Naive B cell (primary cell): Measurements from ENCODE around the gene MGMT. TPM values are rescaled to one million over a fixed set of nuclear protein-coding genes. Genes with fewer than 3 reads are reported as not detected.

Experiments used
- ATAC-seq, 2 donors: fragments of 150-1000 bp; cut with Tn5 transposase; 2 replicates each; pipeline ENCODE4 v1.10.0; 2021; ENCODE audit warnings: low read depth in 2 of 2, mild to moderate bottlenecking in 2 of 2, moderate library complexity in 2 of 2
- DNase-seq: peaks from one replicate; pipeline ENCODE4 v3.0.0; 2022
- H3K27ac Mint-ChIP-seq, 6 donors: one replicate each; pipeline ENCODE4 v1.8.0; 2020 to 2022; ENCODE audit warnings: mild to moderate bottlenecking in 6 of 6, mixed read lengths in 6 of 6, moderate library complexity in 5 of 6, inconsistent platforms in 2 of 6
- H3K27me3 Mint-ChIP-seq, 3 donors: one replicate each; pipeline ENCODE4 v1.8.0; 2021 to 2022; ENCODE audit warnings: mixed read lengths in 3 of 3, mild to moderate bottlenecking in 1 of 3
- H3K36me3 Mint-ChIP-seq, 2 donors: one replicate each; pipeline ENCODE4 v1.8.0; 2020 to 2022; ENCODE audit warnings: mixed read lengths in 2 of 2, inconsistent platforms in 1 of 2, mild to moderate bottlenecking in 1 of 2
- H3K4me1 Mint-ChIP-seq, 3 donors: one replicate each; pipeline ENCODE4 v1.8.0; 2020 to 2022; ENCODE audit warnings: mixed read lengths in 3 of 3, inconsistent platforms in 1 of 3, mild to moderate bottlenecking in 1 of 3, moderate library complexity in 1 of 3
- H3K4me3 Mint-ChIP-seq, 8 donors: one replicate each; pipeline ENCODE4 v1.8.0; 2020 to 2022; ENCODE audit warnings: mild to moderate bottlenecking in 8 of 8, mixed read lengths in 8 of 8, moderate library complexity in 8 of 8, inconsistent platforms in 2 of 8
- H3K9me3 Mint-ChIP-seq, 7 donors: one replicate each; pipeline ENCODE4 v1.8.0; 2020 to 2022; ENCODE audit warnings: mixed read lengths in 7 of 7, mild to moderate bottlenecking in 5 of 7, inconsistent platforms in 2 of 7, moderate library complexity in 1 of 7
- polyA plus RNA-seq, 6 donors: library from polyadenylated mRNA; unstranded; fragments of 300-500 nt; fragmentation: Illumina TruSeq; gene quantifications; one replicate each; pipeline ENCODE4 v1.2.3, GENCODE V29; 2021; ENCODE audit warnings: low read depth in 6 of 6

Gene MGMT
- polyA plus RNA-seq, 6 donors from 2014 or later = 29.3 to 46.2 (median 38.2) TPM

DNA sequence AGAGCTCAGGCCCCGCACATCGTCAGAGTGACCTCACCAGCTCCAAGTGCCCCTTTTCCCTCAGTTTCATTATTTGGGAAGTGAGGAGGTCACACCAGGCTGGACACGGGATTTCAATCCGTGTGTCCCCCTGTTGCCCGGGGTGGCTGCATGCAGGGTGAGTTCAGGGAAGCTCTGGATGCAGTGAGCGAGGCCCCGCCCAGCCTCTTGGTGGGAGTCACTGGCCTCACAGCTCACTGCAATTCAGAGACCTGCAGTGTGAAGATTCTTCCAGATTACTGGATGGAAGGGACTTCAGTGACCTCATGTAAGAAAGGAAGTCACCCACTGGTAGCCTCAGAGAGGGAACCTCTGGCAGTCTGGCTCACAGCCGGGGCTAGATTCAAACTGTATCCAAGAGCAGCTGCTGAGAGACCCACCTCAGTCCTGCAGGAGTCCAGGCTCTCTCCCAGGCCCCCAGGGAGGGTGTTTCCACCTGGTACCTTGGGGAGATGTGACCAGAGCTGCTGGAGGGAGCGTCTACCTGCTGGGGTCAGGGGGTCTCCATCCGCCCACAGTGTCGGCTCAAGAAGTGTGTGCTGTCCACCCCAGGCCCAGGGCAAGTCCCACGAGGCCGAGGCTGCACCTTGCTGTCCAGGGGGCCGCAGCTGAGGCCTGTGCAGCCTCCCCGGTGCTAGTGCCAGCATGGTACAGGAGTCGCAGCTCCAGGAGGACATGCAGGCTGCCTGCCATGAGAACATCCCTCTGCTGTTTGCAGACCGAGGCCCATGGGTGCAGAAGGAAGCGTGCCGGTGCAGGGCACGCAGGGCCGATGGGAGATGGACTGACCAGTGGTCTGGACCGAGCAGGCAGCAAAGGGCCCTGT lies 54.4 kb downstream of the MGMT start:
- no peak for ATAC-seq
- DNase-seq = no peak
- no peak overlapping the region for H3K4me3 Mint-ChIP-seq

DNA sequence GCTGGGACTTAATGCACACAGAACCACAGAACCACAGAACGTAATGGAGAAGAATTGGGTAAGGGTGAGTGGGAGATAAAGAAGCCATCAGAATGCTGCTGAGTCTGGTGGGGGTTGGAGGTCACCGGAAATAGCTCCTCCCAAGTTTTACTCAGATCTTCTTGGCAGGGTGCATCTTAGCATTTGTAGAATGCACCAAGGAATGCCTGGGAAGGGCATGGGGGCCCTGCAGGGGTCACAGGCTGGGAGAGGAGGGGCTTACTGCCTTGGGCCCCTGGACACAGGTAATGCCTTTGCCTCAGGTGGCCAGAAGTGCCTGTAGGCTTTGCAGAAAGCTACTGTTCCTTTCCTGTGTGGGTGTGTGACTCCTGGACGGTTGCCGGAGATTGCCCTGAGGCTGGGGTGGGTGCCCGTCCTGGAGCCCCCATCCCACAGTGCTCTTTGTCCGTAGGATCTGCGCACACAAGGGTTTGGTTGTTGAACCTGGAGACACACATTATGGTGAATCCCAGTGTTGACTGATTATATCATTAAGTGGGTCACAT lies 55.1 kb downstream of the MGMT start:
- Mint-ChIP-seq H3K9me3 (no peaks in the 10 kb centered on the region), H3K4me1 (peaks cover 11 to 24% (median 18%) of the 10 kb centered on the region in 3 donors), H3K36me3 (peaks cover 0 to 3% of the 10 kb centered on the region in 2 donors), H3K4me3 (no peak overlapping the region), H3K27ac (no peak overlapping the region), H3K27me3 (no peaks in the 10 kb centered on the region)
- DNase-seq (no peak), ATAC-seq (no peak)

More for the DNA sequence above, 54.4 kb downstream of the MGMT start:
- Mint-ChIP-seq H3K9me3 (no peaks in the 10 kb centered on the region), H3K27me3 (no peaks in the 10 kb centered on the region), H3K27ac (no peak overlapping the region), H3K36me3 (peaks cover 0 to under 1% of the 10 kb centered on the region in 2 donors), H3K4me1 (peaks cover 11 to 24% (median 21%) of the 10 kb centered on the region in 3 donors)

DNA sequence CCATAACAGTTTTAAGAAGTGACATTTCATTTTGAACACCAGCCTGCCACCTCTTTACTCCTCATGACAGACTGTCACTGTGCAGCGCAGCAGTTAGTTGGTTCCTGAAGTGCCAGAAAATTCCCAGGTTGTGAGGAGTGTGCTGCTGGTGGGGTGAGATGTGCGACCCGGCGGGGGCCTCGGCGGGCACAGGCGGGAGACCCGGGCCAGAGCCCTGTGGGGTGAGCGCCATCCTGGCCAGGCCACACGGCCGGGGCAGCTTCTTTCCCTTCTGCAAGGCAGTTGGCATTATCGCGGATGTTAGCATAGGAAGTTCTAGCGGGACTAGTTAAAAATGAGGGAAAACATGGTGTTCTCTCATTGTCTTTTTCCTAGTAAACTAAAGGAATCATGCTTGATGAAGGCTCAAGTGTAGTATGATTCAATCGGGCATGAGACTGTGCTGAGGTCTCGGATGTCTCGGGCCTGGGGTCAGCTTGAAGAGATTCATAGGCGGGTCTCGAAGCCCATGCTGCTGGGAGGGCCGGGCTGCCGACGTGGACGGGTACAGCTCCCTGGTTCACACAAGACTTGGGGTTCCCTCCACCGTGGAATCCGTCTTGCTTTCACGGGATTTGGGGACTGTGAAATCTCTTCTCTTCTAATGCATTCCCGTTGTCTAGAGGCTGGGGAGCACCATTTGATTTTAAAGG lies 56.1 kb downstream of the MGMT start:
- H3K36me3 Mint-ChIP-seq = peaks cover 8 to 9% of the 10 kb centered on the region in 2 donors
- H3K4me1 Mint-ChIP-seq = peaks cover 14 to 25% (median 14%) of the 10 kb centered on the region in 3 donors

DNA sequence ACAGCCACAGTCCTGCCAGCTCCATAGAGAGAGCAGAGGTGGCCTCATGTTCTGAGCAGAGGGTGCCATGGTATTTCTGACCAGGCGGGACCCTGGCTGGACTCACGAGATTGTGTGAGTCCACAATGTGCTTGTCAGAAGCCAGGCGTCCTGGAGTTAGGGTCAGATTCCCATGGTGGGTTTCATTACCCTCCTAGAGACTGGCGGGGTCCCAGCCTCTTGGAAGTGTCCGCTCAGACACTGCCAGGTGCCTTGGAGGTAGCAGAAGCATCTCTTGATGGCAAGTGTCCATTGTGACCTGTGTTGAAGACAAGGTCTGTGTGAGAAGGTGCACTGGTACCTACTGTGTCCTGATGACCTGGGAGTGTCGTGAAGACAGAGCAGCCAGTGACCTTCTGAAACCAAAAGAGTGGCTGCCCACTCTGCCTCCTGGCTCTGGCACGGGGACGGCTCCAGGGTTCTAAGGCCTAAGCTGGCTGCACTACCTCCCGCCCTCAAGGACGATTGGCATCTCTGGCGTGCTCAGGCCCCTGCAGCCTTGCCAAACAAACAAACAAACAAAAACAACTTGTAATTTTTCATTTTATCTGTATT lies 56.8 kb downstream of the MGMT start:
- Mint-ChIP-seq H3K36me3 (peaks cover 9 to 15% of the 10 kb centered on the region in 2 donors), H3K9me3 (peaks cover 0 to 7% (median 1%) of the 10 kb centered on the region in 7 donors), H3K27ac (no peak overlapping the region), H3K4me3 (no peak overlapping the region), H3K4me1 (peaks cover 16 to 29% (median 18%) of the 10 kb centered on the region in 3 donors), H3K27me3 (no peaks in the 10 kb centered on the region)
- DNase-seq (no peak), ATAC-seq (no peak)

More for the DNA sequence above, 56.1 kb downstream of the MGMT start:
- ATAC-seq (no peak), DNase-seq (no peak)
- Mint-ChIP-seq H3K4me3 (no peak overlapping the region), H3K27me3 (no peaks in the 10 kb centered on the region), H3K9me3 (peaks cover 0 to 6% (median 0%) of the 10 kb centered on the region in 7 donors), H3K27ac (no peak overlapping the region)

DNA sequence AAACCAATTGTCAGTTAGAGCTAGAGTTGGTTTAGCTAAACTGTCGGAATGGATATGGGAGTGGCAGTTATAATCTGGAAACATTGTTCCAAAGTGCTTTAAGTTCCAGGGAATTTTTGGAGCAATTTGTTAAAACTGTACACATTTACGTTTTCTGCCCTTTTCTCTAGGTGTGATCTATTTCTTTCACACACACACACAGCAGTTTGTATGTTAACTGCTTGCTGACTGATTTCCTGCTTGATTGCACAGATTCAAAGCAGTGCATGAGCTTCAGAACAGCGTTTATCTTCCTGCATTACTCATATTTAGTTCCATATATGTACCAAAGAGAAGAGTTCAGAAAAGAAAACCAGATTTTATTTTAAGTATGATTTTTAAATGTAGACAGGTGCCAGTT lies 57.9 kb downstream of the MGMT start:
- H3K4me3 Mint-ChIP-seq = no peak overlapping the region
- ATAC-seq (no peak), DNase-seq (no peak)
- peaks cover 9 to 19% of the 10 kb centered on the region in 2 donors for H3K36me3 Mint-ChIP-seq
- no peaks in the 10 kb centered on the region for H3K27me3 Mint-ChIP-seq
- peaks cover 19 to 32% (median 21%) of the 10 kb centered on the region in 3 donors for H3K4me1 Mint-ChIP-seq
- no peak overlapping the region for H3K27ac Mint-ChIP-seq
- H3K9me3 Mint-ChIP-seq = peaks cover 0 to 7% (median 3%) of the 10 kb centered on the region in 7 donors

DNA sequence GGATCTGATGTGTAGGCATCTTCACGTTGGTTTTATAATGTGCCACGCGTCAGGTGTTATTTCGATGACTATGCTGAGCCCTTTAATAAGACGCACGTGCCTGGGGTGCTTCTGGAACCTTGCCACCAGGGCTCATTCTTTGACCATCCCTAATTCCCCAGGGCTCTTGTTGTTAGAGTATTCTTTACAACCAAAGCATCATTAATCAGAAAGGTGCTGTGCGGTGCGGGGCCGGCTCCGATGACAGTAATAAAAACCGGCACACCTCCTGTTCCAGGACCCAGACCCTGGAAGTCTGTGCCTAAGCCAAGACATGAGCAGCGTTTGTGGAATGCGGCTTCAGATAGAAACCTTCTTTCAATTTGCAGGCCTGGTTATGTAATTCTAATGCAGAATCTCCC lies 58.4 kb downstream of the MGMT start:
- Mint-ChIP-seq H3K4me1 (peaks cover 19 to 33% (median 21%) of the 10 kb centered on the region in 3 donors), H3K27ac (peak overlapping the region in 1 of 6 donors; percentile 53), H3K9me3 (peaks cover 0 to 7% (median 3%) of the 10 kb centered on the region in 7 donors), H3K4me3 (no peak overlapping the region), H3K27me3 (no peaks in the 10 kb centered on the region), H3K36me3 (peaks cover 9 to 19% of the 10 kb centered on the region in 2 donors)
- DNase-seq (no peak), ATAC-seq (no peak)

DNA sequence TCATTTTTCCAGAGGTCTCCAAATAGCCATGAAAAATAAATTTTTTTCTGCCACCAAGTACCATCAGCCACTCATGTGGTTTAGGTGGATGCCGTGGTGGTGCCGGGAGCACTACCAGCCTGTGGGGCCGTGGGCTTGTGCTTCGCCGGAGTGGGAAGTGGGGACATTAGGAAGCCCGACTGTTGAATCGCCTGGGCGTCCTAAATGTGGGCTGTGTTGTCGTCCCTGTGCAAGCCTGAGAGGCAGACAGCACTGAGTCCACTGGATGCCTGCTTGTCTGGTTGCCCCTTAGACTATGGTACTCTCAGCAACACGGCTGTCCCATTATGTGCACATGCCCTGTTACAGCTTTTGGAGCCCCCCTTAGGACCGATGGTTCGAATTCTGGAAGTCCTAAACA lies 59.9 kb downstream of the MGMT start:
- no peak for DNase-seq
- Mint-ChIP-seq H3K9me3 (peaks cover 0 to 7% (median 3%) of the 10 kb centered on the region in 7 donors), H3K4me3 (no peak overlapping the region), H3K27me3 (no peaks in the 10 kb centered on the region), H3K36me3 (peaks cover 9 to 19% of the 10 kb centered on the region in 2 donors), H3K27ac (no peak overlapping the region), H3K4me1 (peaks cover 18 to 45% (median 26%) of the 10 kb centered on the region in 3 donors)
- no peak for ATAC-seq

DNA sequence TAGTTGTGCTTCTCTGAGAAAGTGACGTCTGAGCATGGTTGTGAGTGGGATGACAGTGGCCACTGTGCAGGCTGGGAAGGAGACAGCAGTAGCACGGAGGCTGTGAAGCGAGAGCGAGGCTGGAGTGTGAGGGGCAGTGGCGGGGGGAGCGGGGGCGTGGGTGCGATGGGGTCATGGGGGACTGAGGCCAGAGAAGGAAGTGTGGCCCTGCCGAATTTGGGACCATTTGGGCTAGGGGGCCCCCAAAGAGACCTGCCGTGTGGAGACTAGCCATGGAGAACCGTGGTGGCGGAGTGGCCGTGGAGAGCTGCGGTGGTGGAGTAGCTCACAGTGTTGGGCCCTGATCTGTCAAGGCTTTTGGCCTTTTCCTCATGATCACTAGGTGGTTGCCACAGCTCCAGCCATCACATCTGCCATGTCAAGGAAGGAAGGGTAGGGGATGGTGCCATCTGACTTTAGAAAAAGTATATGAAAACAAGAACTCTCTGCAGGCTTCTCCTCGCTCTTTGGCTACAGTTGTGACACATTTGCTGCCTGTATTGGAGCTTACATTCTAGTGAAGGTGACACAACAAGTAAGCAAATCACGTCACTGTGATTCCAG lies 61.4 kb downstream of the MGMT start:
- Mint-ChIP-seq H3K4me1 (peaks cover 29 to 59% (median 40%) of the 10 kb centered on the region in 3 donors), H3K4me3 (no peak overlapping the region), H3K36me3 (peaks cover 9 to 21% of the 10 kb centered on the region in 2 donors), H3K27me3 (no peaks in the 10 kb centered on the region), H3K27ac (peak overlapping the region in 2 of 6 donors; percentile 4 to 83), H3K9me3 (peaks cover 0 to 7% (median 3%) of the 10 kb centered on the region in 7 donors)
- DNase-seq (no peak), ATAC-seq (no peak)

DNA sequence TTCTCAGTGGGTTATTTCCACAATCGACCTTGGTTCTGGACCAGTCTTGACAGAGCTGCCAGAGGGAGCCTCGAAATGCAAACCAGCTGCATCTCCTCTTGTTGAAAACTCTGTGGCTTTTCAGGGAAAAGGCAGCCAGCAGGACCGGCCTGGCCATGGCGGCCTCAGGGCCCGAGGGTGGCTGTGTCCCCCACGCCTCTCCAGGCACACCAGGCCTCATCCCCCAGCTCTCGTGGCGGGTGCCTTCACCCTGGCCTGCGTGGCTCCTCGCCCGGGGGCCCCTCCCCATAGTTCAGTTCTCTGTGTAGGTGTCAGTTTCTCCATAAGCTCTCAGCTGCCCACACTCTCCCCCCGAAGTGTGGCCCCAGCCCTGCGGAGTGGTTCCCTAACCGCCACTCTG lies 63.5 kb downstream of the MGMT start:
- peaks cover 33 to 67% (median 38%) of the 10 kb centered on the region in 3 donors for H3K4me1 Mint-ChIP-seq
- H3K4me3 Mint-ChIP-seq = no peak overlapping the region
- DNase-seq (no peak), ATAC-seq (no peak)
- H3K27ac Mint-ChIP-seq = no peak overlapping the region
- H3K27me3 Mint-ChIP-seq = no peaks in the 10 kb centered on the region
- H3K36me3 Mint-ChIP-seq = peaks cover 9 to 35% of the 10 kb centered on the region in 2 donors
- H3K9me3 Mint-ChIP-seq = peaks cover 0 to 11% (median 3%) of the 10 kb centered on the region in 7 donors

DNA sequence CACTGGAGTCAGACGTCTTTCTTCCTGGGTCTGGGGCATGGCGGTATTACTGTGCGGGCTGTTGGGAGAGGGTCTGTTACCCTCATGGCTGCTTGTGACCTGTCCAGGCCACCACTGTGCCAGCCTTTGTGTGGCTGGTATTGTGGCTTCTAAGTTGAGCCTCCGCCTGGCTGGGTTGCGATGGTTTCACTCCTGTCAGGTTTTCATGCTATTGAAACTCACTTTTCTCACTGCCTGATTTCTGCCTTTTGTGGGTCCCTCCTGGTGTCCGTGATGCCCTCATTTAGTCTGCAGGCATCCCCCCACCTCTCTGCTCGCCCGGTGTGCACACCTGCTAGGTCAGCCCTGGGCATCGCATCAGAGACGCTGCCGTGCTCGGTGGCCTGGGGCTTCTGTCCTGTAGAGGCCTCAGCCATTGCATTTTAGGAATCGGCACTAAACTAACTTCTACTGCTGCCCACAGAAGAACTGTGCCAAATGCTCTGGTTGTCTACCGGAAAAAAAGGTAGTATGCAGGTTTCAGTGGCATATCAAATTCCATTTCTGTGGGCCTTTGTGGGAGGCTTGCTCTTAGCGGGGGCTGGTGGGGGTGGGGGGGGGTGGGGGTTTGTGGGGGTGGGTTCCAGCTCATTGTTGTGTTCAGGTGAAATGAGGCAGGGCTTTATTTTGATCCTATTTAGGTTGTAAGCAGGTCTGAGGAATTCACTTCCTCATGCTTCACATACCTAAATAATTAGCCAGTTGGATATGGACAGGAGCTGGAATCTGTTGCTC lies 64.3 kb downstream of the MGMT start:
- no peak for ATAC-seq
- no peak overlapping the region for H3K4me3 Mint-ChIP-seq
- H3K4me1 Mint-ChIP-seq = peaks cover 33 to 64% (median 38%) of the 10 kb centered on the region in 3 donors
- peaks cover 13 to 40% of the 10 kb centered on the region in 2 donors for H3K36me3 Mint-ChIP-seq
- no peaks in the 10 kb centered on the region for H3K27me3 Mint-ChIP-seq
- no peak for DNase-seq
- H3K27ac Mint-ChIP-seq = no peak overlapping the region
- H3K9me3 Mint-ChIP-seq = peaks cover 0 to 11% (median 3%) of the 10 kb centered on the region in 7 donors

DNA sequence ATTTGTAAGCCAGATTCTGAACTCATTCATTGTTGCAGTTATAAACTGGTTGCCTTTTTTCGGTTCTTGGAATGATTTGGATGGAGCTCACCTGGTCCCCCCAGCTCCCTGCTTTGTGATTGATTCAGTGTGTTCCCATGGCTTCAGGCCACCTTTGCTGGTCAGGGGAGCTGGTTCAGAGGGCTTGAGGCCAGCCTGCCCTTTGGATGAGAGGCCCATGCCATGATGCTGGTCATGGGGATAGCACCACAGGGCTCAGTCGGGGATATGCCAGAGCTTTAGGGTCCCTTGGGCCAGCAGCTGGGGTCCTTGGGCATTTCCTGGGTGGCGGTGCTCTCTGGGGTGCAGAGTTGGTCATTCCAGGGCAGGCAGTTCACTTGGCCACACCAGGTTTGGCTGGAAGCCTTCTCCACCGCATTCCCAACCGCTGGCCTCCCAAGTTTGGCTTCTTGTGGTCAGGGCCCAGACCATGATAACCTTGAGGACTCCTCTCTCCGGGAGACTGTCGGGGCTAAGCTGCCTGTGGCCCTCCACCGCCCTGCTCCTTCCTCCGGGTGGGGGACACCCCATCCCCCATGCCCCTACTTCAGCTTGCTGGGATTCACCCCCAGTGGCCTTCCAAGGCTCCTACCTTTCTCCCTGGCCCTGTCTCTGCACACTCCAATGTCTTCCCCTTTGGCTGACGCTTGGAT lies 65.1 kb downstream of the MGMT start:
- Mint-ChIP-seq H3K27ac (peak overlapping the region in 3 of 6 donors; percentile 9 to 73 (median 26)), H3K9me3 (peaks cover 0 to 11% (median 3%) of the 10 kb centered on the region in 7 donors), H3K27me3 (no peaks in the 10 kb centered on the region), H3K36me3 (peaks cover 18 to 46% of the 10 kb centered on the region in 2 donors), H3K4me1 (peaks cover 33 to 64% (median 38%) of the 10 kb centered on the region in 3 donors), H3K4me3 (peak overlapping the region in 4 of 8 donors; percentile 26 to 64 (median 52))
- ATAC-seq (no peak), DNase-seq (no peak)
